ENCODE measurements around the gene NFX1. TPM values are rescaled to one million over a fixed set of nuclear protein-coding genes. Genes with fewer than 3 reads are reported as not detected.
A peak's percentile ranks its signal among the peaks of the same experiment; 100 is the strongest.

Gene NFX1
- total and polyA plus RNA-seq, 9 of the 15 experiments (the other 6 are each of a cell fraction or from before 2014, with no cell fraction given) = 8.8 to 38.9 (median 26.8) TPM

DNA sequence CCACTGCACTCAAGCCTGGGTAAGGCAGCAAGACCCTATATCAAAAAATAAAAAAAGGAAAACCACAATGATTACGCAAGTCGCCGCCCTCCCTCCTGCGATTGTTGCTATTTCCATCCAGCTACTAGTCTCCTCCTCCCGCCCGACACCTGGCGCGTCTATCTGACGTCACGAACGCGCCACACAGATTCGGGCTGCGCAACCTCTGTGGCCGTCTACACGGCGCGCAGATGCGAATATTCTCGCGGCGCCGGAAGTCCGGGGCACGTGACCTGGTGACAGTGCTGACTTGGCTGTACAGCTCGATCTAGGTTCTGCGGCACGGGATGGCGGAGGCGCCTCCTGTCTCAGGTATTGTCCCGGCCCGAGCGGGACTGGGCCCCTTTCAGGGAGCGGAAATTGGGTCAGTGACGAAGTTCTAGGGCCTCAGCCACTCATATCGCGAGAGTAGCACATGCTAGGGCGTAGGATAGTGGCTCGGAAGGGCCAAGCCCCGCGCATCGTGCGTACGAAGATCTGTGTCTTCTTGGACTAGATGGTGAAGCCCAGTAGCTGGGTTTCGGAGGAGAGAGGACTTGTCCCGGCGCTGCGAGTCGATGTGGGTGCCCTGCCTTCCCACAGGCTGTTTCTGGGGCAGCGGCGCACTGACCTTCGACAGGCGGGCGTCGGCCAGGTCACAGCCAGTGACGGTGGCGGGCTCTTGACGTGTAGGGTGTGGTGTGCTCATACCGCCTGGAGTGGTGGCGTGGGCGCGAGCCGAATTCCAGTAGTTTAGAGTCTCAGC lies at the start of gene NFX1 (continued):
- TF ChIP-seq, protein P1, sequence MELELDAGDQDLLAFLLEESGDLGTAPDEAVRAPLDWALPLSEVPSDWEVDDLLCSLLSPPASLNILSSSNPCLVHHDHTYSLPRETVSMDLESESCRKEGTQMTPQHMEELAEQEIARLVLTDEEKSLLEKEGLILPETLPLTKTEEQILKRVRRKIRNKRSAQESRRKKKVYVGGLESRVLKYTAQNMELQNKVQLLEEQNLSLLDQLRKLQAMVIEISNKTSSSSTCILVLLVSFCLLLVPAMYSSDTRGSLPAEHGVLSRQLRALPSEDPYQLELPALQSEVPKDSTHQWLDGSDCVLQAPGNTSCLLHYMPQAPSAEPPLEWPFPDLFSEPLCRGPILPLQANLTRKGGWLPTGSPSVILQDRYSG (tag; conservative IDR thresholded peaks at IDR 0.05; ENCODE audit: low read depth) = no peak; the same call in 1 of the 2 replicates
- TF ChIP-seq, protein P2, sequence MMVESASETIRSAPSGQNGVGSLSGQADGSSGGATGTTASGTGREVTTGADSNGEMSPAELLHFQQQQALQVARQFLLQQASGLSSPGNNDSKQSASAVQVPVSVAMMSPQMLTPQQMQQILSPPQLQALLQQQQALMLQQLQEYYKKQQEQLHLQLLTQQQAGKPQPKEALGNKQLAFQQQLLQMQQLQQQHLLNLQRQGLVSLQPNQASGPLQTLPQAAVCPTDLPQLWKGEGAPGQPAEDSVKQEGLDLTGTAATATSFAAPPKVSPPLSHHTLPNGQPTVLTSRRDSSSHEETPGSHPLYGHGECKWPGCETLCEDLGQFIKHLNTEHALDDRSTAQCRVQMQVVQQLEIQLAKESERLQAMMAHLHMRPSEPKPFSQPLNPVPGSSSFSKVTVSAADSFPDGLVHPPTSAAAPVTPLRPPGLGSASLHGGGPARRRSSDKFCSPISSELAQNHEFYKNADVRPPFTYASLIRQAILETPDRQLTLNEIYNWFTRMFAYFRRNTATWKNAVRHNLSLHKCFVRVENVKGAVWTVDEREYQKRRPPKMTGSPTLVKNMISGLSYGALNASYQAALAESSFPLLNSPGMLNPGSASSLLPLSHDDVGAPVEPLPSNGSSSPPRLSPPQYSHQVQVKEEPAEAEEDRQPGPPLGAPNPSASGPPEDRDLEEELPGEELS (CRISPR knock-in tag; IDR thresholded peaks at IDR 0.05; ENCODE audit: borderline replicate concordance) = no peak
- TF ChIP-seq SAFB (IDR thresholded peaks at IDR 0.05; ENCODE audit: borderline replicate concordance, low read depth, low read length) = no peak
- peak; percentile 97 for TF ChIP-seq CREB1 (IDR thresholded peaks at IDR 0.05)
- TF ChIP-seq CREB1 (CRISPR knock-in tag; IDR thresholded peaks at IDR 0.05) = peak; percentile 99
- TF ChIP-seq DPF2 (IDR thresholded peaks at IDR 0.05) = peak; percentile 50; the same call in 1 of the 2 replicates
- TF ChIP-seq MCM2 (IDR thresholded peaks at IDR 0.05; ENCODE audit: low read depth) = no peak
- TF ChIP-seq TFAM (CRISPR knock-in tag; conservative IDR thresholded peaks at IDR 0.05) = no peak
- TF ChIP-seq ZNF830 (CRISPR knock-in tag; IDR thresholded peaks at IDR 0.05) = peak; percentile 40; the same call in 1 of the 2 replicates
- TF ChIP-seq, protein P3, sequence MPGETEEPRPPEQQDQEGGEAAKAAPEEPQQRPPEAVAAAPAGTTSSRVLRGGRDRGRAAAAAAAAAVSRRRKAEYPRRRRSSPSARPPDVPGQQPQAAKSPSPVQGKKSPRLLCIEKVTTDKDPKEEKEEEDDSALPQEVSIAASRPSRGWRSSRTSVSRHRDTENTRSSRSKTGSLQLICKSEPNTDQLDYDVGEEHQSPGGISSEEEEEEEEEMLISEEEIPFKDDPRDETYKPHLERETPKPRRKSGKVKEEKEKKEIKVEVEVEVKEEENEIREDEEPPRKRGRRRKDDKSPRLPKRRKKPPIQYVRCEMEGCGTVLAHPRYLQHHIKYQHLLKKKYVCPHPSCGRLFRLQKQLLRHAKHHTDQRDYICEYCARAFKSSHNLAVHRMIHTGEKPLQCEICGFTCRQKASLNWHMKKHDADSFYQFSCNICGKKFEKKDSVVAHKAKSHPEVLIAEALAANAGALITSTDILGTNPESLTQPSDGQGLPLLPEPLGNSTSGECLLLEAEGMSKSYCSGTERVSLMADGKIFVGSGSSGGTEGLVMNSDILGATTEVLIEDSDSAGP (CRISPR knock-in tag; IDR thresholded peaks at IDR 0.05) = no peak
- no peak for TF ChIP-seq KLF10 (CRISPR knock-in tag; IDR thresholded peaks at IDR 0.05)
- no peak for TF ChIP-seq ZNF217 (CRISPR knock-in tag; IDR thresholded peaks at IDR 0.05)
- TF ChIP-seq SMAD2 (IDR thresholded peaks at IDR 0.05; ENCODE audit: low read depth, low read length) = no peak
- TF ChIP-seq NUFIP1 (IDR thresholded peaks at IDR 0.05; ENCODE audit: partially characterized antibody) = no peak
- peak; percentile 95 for TF ChIP-seq MYC (IDR thresholded peaks at IDR 0.05; ENCODE audit: low read depth, low read length)
- peak; percentile 89; the same call in 1 of the 2 replicates for TF ChIP-seq MYC (CRISPR knock-in tag; IDR thresholded peaks at IDR 0.05; ENCODE audit: borderline replicate concordance, low read depth)
- no peak for TF ChIP-seq SMARCE1 (IDR thresholded peaks at IDR 0.05)
- TF ChIP-seq STAT5B (CRISPR knock-in tag; IDR thresholded peaks at IDR 0.05) = no peak
- TF ChIP-seq L3MBTL2 (IDR thresholded peaks at IDR 0.05) = peak; percentile 96
- TF ChIP-seq ZZZ3 (IDR thresholded peaks at IDR 0.05) = 0 out of 2 replicates have a peak, but pooled peaks have one; percentile 64
- no peak for TF ChIP-seq GTF2A2 (tag; IDR thresholded peaks at IDR 0.05)
- TF ChIP-seq, protein P4, sequence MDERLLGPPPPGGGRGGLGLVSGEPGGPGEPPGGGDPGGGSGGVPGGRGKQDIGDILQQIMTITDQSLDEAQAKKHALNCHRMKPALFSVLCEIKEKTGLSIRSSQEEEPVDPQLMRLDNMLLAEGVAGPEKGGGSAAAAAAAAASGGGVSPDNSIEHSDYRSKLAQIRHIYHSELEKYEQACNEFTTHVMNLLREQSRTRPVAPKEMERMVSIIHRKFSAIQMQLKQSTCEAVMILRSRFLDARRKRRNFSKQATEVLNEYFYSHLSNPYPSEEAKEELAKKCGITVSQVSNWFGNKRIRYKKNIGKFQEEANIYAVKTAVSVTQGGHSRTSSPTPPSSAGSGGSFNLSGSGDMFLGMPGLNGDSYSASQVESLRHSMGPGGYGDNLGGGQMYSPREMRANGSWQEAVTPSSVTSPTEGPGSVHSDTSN (CRISPR knock-in tag; IDR thresholded peaks at IDR 0.05; ENCODE audit: low read depth) = no peak
- TF ChIP-seq, protein P4 (tag; conservative IDR thresholded peaks at IDR 0.05; ENCODE audit: low read depth) = no peak

Measured in K562 (cell line).